Measurements from ENCODE around the gene PTRH1. TPM values are rescaled to one million over a fixed set of nuclear protein-coding genes. Genes with fewer than 3 reads are reported as not detected.

The PTRH1 gene
- total RNA-seq, 6 experiments from 2014 or later = 4.8 to 21.2 (median 6.8) TPM

DNA sequence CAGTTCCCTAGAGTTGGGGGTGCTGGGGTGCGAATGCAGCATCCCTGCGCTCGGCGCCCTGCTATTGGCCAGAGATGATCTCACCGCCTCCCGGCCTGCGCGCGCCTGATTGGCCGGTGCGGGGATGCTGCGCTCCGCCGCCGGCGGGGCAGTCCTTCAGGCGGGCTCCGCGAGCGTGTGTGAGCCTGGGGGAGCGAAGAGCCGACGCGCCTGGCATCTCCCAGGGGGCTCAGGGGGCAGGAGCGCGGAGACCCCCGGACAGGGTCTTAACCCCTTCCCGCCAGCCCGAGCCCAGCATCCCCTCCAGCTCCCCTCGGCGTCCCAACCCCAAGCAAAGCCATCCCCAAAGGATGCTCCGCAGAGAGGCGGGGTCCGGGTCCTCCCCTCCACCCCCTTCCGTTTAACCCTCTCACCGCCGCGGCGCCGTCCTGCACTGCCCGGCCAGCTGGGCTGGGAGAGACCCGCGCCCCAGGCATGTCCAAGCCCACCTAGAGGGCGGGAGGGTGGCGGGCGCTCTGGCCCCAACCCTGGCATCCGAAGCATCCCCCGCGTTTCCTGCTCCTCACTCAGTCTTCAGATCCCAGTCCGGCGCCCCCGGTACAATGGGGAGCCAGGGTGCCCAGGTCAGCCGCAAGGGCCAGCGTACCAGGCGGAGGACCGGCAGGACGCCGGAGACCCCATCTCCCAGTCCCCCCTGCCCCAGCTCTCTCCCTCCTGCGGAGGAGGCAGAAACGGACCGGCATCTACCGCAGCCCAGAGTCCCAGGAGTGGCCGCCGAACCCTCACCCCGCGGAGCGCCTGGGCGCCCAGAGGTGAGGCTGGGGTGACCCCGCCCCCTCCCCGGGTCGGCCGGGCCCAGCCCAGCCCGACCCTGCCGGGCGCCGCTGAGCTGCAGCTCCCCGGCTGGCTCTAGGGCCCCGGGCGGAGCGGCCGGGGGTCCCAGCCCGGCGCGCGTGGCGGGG lies 38.9 kb upstream of the PTRH1 start:
- intact Hi-C loops (cut with DNase I) = loop anchor here in 1 of 2 donors (10.0 kb wide), 1 partner anchor 250 kb away; no protein-coding TSS in a partner anchor
- 46% methylated on average over 12 of the region's 86 CpGs for WGBS (ENCODE audit: insufficient coverage, low coverage, low lambda C conversion rate, missing lambda C conversion rate)
- Histone ChIP-seq H3K4me1 (no peaks in the 10 kb centered on the region), H3K36me3 (no peaks in the 10 kb centered on the region), H3K4me3 (no peak overlapping the region), H3K9me3 (no peaks in the 10 kb centered on the region), H3K27ac (no peak overlapping the region), H3K27me3 (no peaks in the 10 kb centered on the region)
- TF ChIP-seq CTCF (IDR thresholded peaks at IDR 0.05) (no peak), POLR2A (IDR thresholded peaks at IDR 0.05) (no peak)
- DNase-seq (no peak), ATAC-seq (peak in 3 of 4 donors; percentile 6 to 34 (median 21))

DNA sequence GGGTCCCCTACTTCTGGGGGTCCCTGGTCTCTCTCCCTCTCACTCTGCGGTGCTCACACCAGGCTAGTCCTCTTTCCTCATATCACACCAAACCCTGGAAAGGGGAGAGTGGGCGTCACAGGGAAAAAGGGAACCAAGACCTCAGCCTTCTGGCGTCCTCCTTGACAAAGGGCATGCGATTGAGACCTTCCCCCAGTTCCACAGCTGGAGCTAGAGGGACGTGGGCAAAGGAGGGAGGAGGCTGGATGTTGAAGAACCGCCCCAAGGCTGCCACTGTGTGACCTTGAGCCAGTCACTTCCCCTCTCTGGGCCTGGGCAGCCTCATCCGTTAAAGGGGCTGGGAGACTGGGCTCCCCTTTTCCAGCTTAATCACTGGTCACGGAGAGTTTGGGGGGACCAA lies 38.2 kb upstream of the PTRH1 start:
- DNase-seq (no peak), ATAC-seq (no peak)
- no peak overlapping the region for H3K4me3 ChIP-seq
- 36% methylated on average over 5 of the region's 8 CpGs for WGBS (ENCODE audit: insufficient coverage, low coverage, low lambda C conversion rate, missing lambda C conversion rate)
- intact Hi-C loops (cut with DNase I) = loop anchor here in 1 of 2 donors (10.0 kb wide), 1 partner anchor 249 kb away; no protein-coding TSS in a partner anchor
- H3K36me3 ChIP-seq = no peaks in the 10 kb centered on the region
- H3K27me3 ChIP-seq = no peaks in the 10 kb centered on the region
- no peaks in the 10 kb centered on the region for H3K4me1 ChIP-seq
- no peak for TF ChIP-seq POLR2A (IDR thresholded peaks at IDR 0.05)
- TF ChIP-seq CTCF (IDR thresholded peaks at IDR 0.05) = no peak
- no peaks in the 10 kb centered on the region for H3K9me3 ChIP-seq
- H3K27ac ChIP-seq = no peak overlapping the region

GRCh38 chr9:127753148-127753547 lies 37.7 kb upstream of the PTRH1 start:
- H3K27me3 ChIP-seq = no peaks in the 10 kb centered on the region
- WGBS (ENCODE audit: insufficient coverage, low coverage, low lambda C conversion rate, missing lambda C conversion rate) = 70% methylated on average over 6 of the region's 8 CpGs
- ATAC-seq (no peak), DNase-seq (no peak)
- no peaks in the 10 kb centered on the region for H3K36me3 ChIP-seq
- H3K27ac ChIP-seq = no peak overlapping the region
- no peaks in the 10 kb centered on the region for H3K4me1 ChIP-seq
- no peaks in the 10 kb centered on the region for H3K9me3 ChIP-seq
- H3K4me3 ChIP-seq = no peak overlapping the region
- no peak for TF ChIP-seq CTCF (IDR thresholded peaks at IDR 0.05)
- TF ChIP-seq POLR2A (IDR thresholded peaks at IDR 0.05) = no peak
- intact Hi-C loops (cut with DNase I) = loop anchor here in 1 of 2 donors (10.0 kb wide), 1 partner anchor 248 kb away; no protein-coding TSS in a partner anchor

GRCh38 chr9:127751269-127752054 lies 36.0 kb upstream of the PTRH1 start:
- H3K9me3 ChIP-seq = no peaks in the 10 kb centered on the region
- no peaks in the 10 kb centered on the region for H3K4me1 ChIP-seq
- peak in 3 of 4 donors; percentile 33 to 56 (median 41) for ATAC-seq
- DNase-seq = no peak
- 19% methylated on average over 10 of the region's 10 CpGs for WGBS (ENCODE audit: insufficient coverage, low coverage, low lambda C conversion rate, missing lambda C conversion rate)
- TF ChIP-seq CTCF (IDR thresholded peaks at IDR 0.05) (no peak), POLR2A (IDR thresholded peaks at IDR 0.05) (no peak)
- H3K36me3 ChIP-seq = no peaks in the 10 kb centered on the region
- no peak overlapping the region for H3K27ac ChIP-seq
- no peak overlapping the region for H3K4me3 ChIP-seq
- intact Hi-C loops (cut with DNase I) = loop anchor here in 1 of 2 donors (10.0 kb wide), 1 partner anchor 247 kb away; no protein-coding TSS in a partner anchor
- no peaks in the 10 kb centered on the region for H3K27me3 ChIP-seq
